Measurements from ENCODE around the gene AKAP17A.

DNA sequence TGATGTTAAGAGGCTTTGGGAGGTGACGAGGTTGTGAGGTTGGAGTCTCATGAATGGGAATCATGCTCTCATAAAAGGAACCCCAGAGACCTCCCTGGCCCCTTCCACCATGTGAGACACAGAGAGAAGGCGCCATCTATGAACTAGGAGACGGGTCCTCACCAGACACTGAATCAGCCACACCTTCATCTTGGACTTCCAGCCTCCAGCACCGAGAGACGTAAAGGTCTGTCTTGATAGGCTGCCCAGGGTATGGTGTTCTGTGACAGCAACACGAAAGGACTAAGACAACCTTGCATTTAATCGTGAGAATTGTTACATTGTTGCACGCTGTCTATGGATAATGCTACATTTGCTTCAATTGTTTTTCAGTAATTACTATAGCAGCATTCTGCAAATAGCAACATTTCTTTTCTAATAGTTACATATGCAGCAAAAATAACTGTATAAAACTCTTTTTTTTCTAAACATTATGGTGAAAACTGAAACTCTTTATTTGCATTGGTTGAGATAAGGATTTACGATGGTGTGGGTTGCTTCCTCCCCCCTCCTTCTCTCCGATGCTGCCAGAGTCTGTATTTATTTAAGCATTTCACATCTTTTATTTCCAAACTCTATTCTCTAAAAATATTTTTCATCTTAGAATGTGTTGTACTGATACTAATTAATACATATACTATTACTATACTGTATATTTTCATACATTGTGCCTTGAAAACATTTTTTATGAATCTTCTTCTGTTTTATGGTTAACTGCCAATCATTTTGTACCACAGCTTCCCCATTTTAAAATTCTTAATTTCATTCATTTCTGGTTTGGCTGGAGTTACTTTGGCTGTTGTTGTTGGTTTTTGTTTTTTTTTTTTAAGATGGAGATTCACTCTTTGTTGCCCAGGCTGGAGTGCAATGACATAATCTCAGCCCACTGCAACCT, 26.4 kb upstream of the AKAP17A start:
- TF ChIP-seq, protein P1, sequence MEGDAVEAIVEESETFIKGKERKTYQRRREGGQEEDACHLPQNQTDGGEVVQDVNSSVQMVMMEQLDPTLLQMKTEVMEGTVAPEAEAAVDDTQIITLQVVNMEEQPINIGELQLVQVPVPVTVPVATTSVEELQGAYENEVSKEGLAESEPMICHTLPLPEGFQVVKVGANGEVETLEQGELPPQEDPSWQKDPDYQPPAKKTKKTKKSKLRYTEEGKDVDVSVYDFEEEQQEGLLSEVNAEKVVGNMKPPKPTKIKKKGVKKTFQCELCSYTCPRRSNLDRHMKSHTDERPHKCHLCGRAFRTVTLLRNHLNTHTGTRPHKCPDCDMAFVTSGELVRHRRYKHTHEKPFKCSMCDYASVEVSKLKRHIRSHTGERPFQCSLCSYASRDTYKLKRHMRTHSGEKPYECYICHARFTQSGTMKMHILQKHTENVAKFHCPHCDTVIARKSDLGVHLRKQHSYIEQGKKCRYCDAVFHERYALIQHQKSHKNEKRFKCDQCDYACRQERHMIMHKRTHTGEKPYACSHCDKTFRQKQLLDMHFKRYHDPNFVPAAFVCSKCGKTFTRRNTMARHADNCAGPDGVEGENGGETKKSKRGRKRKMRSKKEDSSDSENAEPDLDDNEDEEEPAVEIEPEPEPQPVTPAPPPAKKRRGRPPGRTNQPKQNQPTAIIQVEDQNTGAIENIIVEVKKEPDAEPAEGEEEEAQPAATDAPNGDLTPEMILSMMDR (IDR thresholded peaks at IDR 0.05) = no peak
- TF ChIP-seq ZFX (IDR thresholded peaks at IDR 0.05; ENCODE audit: borderline replicate concordance) = no peak

Measured in 22Rv1 (cell line).